ENCODE results near the gene HOXB13. TPM values are rescaled to one million over a fixed set of nuclear protein-coding genes. Genes with fewer than 3 reads are reported as not detected.
A peak's percentile ranks its signal among the peaks of the same experiment; 100 is the strongest.

Gene HOXB13
- polyA plus RNA-seq, 4 donors = not detected

GRCh38 chr17:48729335-48730239, 1.0 kb upstream of the HOXB13 start:
- no peak for DNase-seq (ENCODE audit: low read depth in 4 of 4, low spot score in 2 of 4)

GRCh38 chr17:48727415-48728175, 955 bp downstream of the HOXB13 start:
- DNase-seq (ENCODE audit: low read depth in 4 of 4, low spot score in 2 of 4) = no peak

- no peak for DNase-seq (ENCODE audit: low read depth in 4 of 4, low spot score in 2 of 4)
Measured at GRCh38 chr17:48726916-48727286, 1.6 kb downstream of the HOXB13 start.

- DNase-seq (ENCODE audit: low read depth in 4 of 4, low spot score in 2 of 4) = no peak
Measured at GRCh38 chr17:48726114-48726915, 2.2 kb downstream of the HOXB13 start.

- no peak for DNase-seq (ENCODE audit: low read depth in 4 of 4, low spot score in 2 of 4)
Measured at GRCh38 chr17:48725288-48726064, 3.1 kb downstream of the HOXB13 start.

GRCh38 chr17:48725004-48725287, 3.6 kb downstream of the HOXB13 start:
- DNase-seq (ENCODE audit: low read depth in 4 of 4, low spot score in 2 of 4) = no peak

- DNase-seq (ENCODE audit: low read depth in 4 of 4, low spot score in 2 of 4) = peak in 1 of 4 donors; percentile 83
Measured at GRCh38 chr17:48724251-48725003, 4.1 kb downstream of the HOXB13 start.

GRCh38 chr17:48723423-48724250, 4.9 kb downstream of the HOXB13 start:
- DNase-seq (ENCODE audit: low read depth in 4 of 4, low spot score in 2 of 4) = no peak

GRCh38 chr17:48722915-48723422, 5.6 kb downstream of the HOXB13 start, which contains the start of gene PRAC2:
TSS of gene PRAC2 (plus strand) at chr17:48723185. CDS start at chr17:48724411, 1,226 bp downstream.
- DNase-seq (ENCODE audit: low read depth in 4 of 4, low spot score in 2 of 4) = no peak

- DNase-seq (ENCODE audit: low read depth in 4 of 4, low spot score in 2 of 4) = no peak
Measured at GRCh38 chr17:48722201-48722907, 6.2 kb downstream of the HOXB13 start, which contains the start of gene PRAC1. TSS of gene PRAC1 (minus strand) at chr17:48722518. CDS start at chr17:48722392, 126 bp downstream.

- no peak for DNase-seq (ENCODE audit: low read depth in 4 of 4, low spot score in 2 of 4)
Measured at GRCh38 chr17:48721009-48721402, 7.5 kb downstream of the HOXB13 start.

- no peak for DNase-seq (ENCODE audit: low read depth in 4 of 4, low spot score in 2 of 4)
Measured at GRCh38 chr17:48720266-48721008, 8.1 kb downstream of the HOXB13 start.

GRCh38 chr17:48719642-48720265, 8.8 kb downstream of the HOXB13 start:
- DNase-seq (ENCODE audit: low read depth in 4 of 4, low spot score in 2 of 4) = no peak

GRCh38 chr17:48718761-48719641, 9.5 kb downstream of the HOXB13 start:
- no peak for DNase-seq (ENCODE audit: low read depth in 4 of 4, low spot score in 2 of 4)

- no peak for DNase-seq (ENCODE audit: low read depth in 4 of 4, low spot score in 2 of 4)
Measured at GRCh38 chr17:48718227-48718760, 10.3 kb downstream of the HOXB13 start.
